Activated naive CD8-positive, alpha-beta T cell treated with anti-CD3 and anti-CD28 coated beads, Interleukin-2, amount 10 ng/mL, durations not matched to agents 7 days and 5 days (primary cell): ENCODE results near the gene FBXO21. TPM values are rescaled to one million over a fixed set of nuclear protein-coding genes. Genes with fewer than 3 reads are reported as not detected.

Experiments used
- ATAC-seq: fragments of 150-1000 bp; cut with Tn5 transposase; one replicate; pipeline ENCODE4 v1.10.0; 2021; ENCODE audit warnings: low read depth, moderate library complexity
- POLR2A ChIA-PET: fragments of 350-600 bp; sonication (Branson Sonifier 250); formaldehyde crosslinking; loops from one replicate; lab custom pipeline; 2021; ENCODE audit warnings: antibody characterized with exemption; lab: Charles Lee
- DNase-seq: peaks from one replicate; pipeline ENCODE4 v3.0.0; 2021
- H3K27ac Mint-ChIP-seq: one replicate; pipeline ENCODE4 v1.8.0; 2022; ENCODE audit warnings: mild to moderate bottlenecking, mixed read lengths
- H3K27me3 Mint-ChIP-seq: one replicate; pipeline ENCODE4 v1.8.0; 2022; ENCODE audit warnings: mild to moderate bottlenecking, moderate library complexity, mixed read lengths
- H3K36me3 Mint-ChIP-seq: one replicate; pipeline ENCODE4 v1.8.0; 2021; ENCODE audit warnings: mild to moderate bottlenecking, mixed read lengths
- H3K4me1 Mint-ChIP-seq: one replicate; pipeline ENCODE4 v1.8.0; 2021; ENCODE audit warnings: mixed read lengths
- H3K4me3 Mint-ChIP-seq: one replicate; pipeline ENCODE4 v1.8.0; 2022; ENCODE audit warnings: mild to moderate bottlenecking, moderate library complexity, mixed read lengths
- H3K9me3 Mint-ChIP-seq: one replicate; pipeline ENCODE4 v1.8.0; 2021; ENCODE audit warnings: mixed read lengths
- total RNA-seq, 2 experiments: library from RNA; stranded (reverse); gene quantifications; one replicate each; pipeline ENCODE4 v1.2.3, GENCODE V29; 2021

FBXO21 gene
- total RNA-seq, 2 experiments from 2014 or later = 27.4 to 36.2 TPM

DNA sequence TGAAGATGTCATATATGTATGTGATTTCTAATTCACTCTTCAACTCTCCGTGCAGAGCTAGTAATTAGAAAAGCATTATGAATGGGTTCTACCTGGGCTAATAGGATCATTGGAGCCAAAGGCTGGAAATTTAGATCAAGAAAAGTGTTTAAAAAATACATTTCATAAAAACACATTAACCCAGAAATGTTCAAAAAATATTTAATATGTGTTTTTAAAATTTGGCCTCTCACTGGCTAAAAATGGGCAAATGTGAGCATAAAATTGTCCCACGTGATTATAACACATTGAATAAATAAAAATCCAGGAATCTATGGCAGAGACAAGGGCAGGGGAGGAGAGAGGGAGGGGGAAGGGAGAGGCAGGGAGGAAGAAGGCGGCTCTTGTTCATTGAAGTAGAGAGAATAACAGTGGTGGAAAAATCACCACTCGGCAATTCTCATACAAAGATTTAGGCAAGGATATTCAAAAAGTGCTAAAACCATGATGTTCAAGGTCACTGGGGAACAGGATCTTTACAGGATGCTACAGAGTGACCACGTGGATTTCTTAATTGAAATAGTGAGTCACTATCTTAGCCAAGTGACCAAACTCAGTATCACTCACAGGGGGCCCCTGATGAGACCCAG, 38.8 kb downstream of the FBXO21 start:
- POLR2A ChIA-PET = no interaction called here
- Mint-ChIP-seq H3K4me1 (peaks cover 20% of the 10 kb centered on the region), H3K36me3 (peaks cover 24% of the 10 kb centered on the region), H3K27me3 (no peaks in the 10 kb centered on the region), H3K4me3 (no peak overlapping the region), H3K9me3 (no peaks in the 10 kb centered on the region), H3K27ac (no peak overlapping the region)
- ATAC-seq (no peak), DNase-seq (no peak)

DNA sequence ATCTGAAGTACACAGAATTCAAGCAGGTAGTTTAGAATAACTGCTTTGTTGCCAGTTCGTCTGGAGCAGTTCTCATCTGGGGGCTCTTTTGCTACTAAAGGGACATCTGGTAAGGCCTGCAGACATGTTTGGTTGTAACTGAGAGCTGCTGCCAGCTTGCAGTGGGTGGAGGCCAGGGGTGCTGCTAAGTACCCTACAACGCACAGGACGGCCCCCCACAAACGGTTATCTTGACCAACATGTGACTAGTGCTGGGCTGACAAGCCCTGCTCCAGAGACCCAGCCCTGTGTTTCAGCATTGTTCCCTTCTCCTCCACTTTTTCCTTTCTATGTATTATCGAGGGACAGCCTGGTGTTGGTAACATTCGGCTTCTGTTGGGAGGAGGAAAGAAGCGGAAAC, 40.8 kb downstream of the FBXO21 start:
- Mint-ChIP-seq H3K27ac (no peak overlapping the region), H3K4me1 (peaks cover 20% of the 10 kb centered on the region), H3K9me3 (no peaks in the 10 kb centered on the region), H3K4me3 (no peak overlapping the region), H3K27me3 (no peaks in the 10 kb centered on the region), H3K36me3 (peaks cover 23% of the 10 kb centered on the region)
- ATAC-seq (no peak), DNase-seq (no peak)
- POLR2A ChIA-PET = no interaction called here

- Mint-ChIP-seq H3K4me1 (peaks cover 20% of the 10 kb centered on the region), H3K27me3 (no peaks in the 10 kb centered on the region), H3K4me3 (no peak overlapping the region), H3K9me3 (no peaks in the 10 kb centered on the region), H3K36me3 (peaks cover 23% of the 10 kb centered on the region), H3K27ac (no peak overlapping the region)
- no peak for DNase-seq
- POLR2A ChIA-PET = no interaction called here
- no peak for ATAC-seq
Observed at GRCh38 chr12:117148642-117149041, 41.6 kb downstream of the FBXO21 start.

DNA sequence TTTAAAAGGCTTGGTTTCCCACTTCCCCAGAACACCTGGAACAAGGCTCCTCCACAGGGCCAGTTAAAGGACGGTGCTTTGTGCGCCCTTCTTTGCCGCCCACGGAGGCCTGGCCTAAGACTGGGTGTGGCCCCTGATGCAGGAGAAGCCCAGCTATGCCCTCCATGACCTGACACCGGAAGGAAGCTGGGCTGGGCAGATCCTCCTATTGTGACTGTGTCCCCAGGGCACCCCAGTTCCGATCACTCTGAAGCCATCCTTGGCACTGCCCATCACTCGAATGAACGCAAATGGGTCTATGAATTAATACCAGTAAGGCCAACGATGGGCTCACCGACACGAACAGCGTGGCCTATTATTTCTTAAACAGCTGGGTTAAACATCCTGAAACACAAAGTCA, 42.6 kb downstream of the FBXO21 start:
- POLR2A ChIA-PET = interaction anchor here (0.7 kb wide), 1 partner anchor 438 kb away, joined by 4 read pairs; no protein-coding TSS in a partner anchor
- ATAC-seq (no peak), DNase-seq (no peak)
- Mint-ChIP-seq H3K4me3 (no peak overlapping the region), H3K27ac (no peak overlapping the region), H3K9me3 (no peaks in the 10 kb centered on the region), H3K4me1 (peaks cover 15% of the 10 kb centered on the region), H3K36me3 (peaks cover 21% of the 10 kb centered on the region), H3K27me3 (no peaks in the 10 kb centered on the region)

DNA sequence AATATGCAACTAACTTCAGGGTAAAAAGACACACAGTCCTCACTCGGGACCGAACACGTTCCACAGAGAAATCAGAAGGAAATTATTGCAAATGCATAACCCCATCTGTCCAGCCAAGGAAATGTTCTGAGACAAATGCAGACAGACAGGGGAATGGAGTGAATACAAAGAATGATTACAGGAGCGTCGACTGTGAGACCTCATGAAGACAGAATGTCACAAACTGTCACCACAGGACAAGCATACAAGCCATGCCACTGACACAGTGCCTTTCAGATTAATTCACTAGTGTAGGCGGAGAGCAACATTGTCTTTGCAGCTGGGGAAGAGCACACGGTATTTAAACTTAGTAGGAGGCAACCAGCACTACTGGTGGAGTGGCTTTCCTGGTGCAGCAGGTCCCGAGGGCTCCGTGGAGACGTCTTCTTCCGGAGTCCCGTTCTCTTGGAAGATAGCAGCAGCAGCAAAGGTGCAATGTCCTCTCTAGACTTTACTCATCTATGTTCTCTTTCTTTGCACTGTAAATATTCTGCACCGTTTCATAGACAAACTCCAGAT, 44.6 kb downstream of the FBXO21 start:
- Mint-ChIP-seq H3K4me1 (peaks cover 9% of the 10 kb centered on the region), H3K27ac (no peak overlapping the region), H3K9me3 (no peaks in the 10 kb centered on the region), H3K36me3 (peaks cover 15% of the 10 kb centered on the region), H3K4me3 (no peak overlapping the region), H3K27me3 (no peaks in the 10 kb centered on the region)
- ATAC-seq (no peak), DNase-seq (no peak)
- POLR2A ChIA-PET = no interaction called here

GRCh38 chr12:117144599-117144998, 45.7 kb downstream of the FBXO21 start:
- no peaks in the 10 kb centered on the region for H3K9me3 Mint-ChIP-seq
- DNase-seq = no peak
- H3K4me1 Mint-ChIP-seq = peaks cover 3% of the 10 kb centered on the region
- ATAC-seq = no peak
- no peaks in the 10 kb centered on the region for H3K27me3 Mint-ChIP-seq
- H3K27ac Mint-ChIP-seq = no peak overlapping the region
- H3K36me3 Mint-ChIP-seq = peaks cover 11% of the 10 kb centered on the region
- POLR2A ChIA-PET = no interaction called here
- H3K4me3 Mint-ChIP-seq = no peak overlapping the region

DNA sequence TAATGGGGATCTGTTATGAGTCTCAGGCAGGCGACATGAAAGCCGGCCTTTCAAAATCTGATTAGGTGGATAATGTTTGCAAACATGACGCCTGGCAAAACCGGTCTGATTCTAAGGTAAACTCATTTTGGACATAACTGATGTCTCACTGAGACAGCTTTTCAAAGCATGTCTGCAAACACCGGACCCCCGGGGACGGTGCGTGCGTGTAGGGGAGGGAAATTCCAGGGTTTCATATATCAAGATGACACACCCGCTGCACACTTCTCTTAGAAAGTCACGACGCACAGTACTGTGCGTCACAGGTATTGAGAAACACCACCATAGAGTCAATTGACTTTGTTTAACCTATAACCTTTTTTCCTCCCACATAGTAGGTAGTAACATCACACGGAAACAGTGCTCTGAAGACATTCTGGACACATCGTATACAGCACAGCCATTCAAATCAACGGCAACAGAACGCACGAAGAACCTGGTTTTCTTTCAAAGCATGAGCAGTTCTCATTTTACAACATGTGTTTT, 47.2 kb downstream of the FBXO21 start:
- peaks cover 1% of the 10 kb centered on the region for H3K4me1 Mint-ChIP-seq
- no peak overlapping the region for H3K4me3 Mint-ChIP-seq
- no peak overlapping the region for H3K27ac Mint-ChIP-seq
- no peak for DNase-seq
- POLR2A ChIA-PET = no interaction called here
- no peaks in the 10 kb centered on the region for H3K9me3 Mint-ChIP-seq
- H3K36me3 Mint-ChIP-seq = peaks cover 8% of the 10 kb centered on the region
- ATAC-seq = no peak
- H3K27me3 Mint-ChIP-seq = no peaks in the 10 kb centered on the region

DNA sequence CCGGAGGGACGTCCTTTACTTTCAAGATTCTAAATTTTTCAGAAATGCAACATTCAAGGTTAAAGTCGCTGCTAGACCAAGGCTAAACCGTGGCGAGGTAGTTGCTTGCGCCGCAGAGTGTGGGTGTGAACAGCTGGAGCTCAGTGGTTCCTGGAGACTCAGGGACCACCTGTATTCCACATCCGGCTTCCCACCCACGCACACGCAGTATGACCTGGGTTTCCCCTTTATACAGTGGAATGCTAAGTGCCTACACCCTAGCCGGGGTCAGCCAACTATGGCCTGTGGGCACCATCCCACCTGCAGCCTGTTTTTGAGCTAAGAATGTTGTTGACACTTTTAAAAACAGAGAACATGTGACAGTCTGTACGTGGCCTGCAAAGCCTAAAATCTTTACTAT, 48.2 kb downstream of the FBXO21 start:
- Mint-ChIP-seq H3K4me1 (peaks cover 1% of the 10 kb centered on the region), H3K36me3 (peaks cover 6% of the 10 kb centered on the region), H3K9me3 (no peaks in the 10 kb centered on the region), H3K27me3 (no peaks in the 10 kb centered on the region), H3K27ac (no peak overlapping the region), H3K4me3 (no peak overlapping the region)
- DNase-seq (no peak), ATAC-seq (no peak)
- POLR2A ChIA-PET = no interaction called here

- H3K27me3 Mint-ChIP-seq = no peaks in the 10 kb centered on the region
- no peak for ATAC-seq
- peaks cover 6% of the 10 kb centered on the region for H3K36me3 Mint-ChIP-seq
- no peak for DNase-seq
- H3K4me3 Mint-ChIP-seq = no peak overlapping the region
- no peak overlapping the region for H3K27ac Mint-ChIP-seq
- no peaks in the 10 kb centered on the region for H3K9me3 Mint-ChIP-seq
- POLR2A ChIA-PET = no interaction called here
- H3K4me1 Mint-ChIP-seq = peaks cover 1% of the 10 kb centered on the region
Observed at GRCh38 chr12:117141097-117141898, 49.0 kb downstream of the FBXO21 start.

GRCh38 chr12:117140397-117141096, 49.7 kb downstream of the FBXO21 start:
- POLR2A ChIA-PET = no interaction called here
- H3K36me3 Mint-ChIP-seq = peaks cover 5% of the 10 kb centered on the region
- no peak overlapping the region for H3K4me3 Mint-ChIP-seq
- no peaks in the 10 kb centered on the region for H3K9me3 Mint-ChIP-seq
- no peak for DNase-seq
- ATAC-seq = no peak
- H3K4me1 Mint-ChIP-seq = peaks cover 5% of the 10 kb centered on the region
- H3K27me3 Mint-ChIP-seq = no peaks in the 10 kb centered on the region
- H3K27ac Mint-ChIP-seq = no peak overlapping the region

- H3K9me3 Mint-ChIP-seq = no peaks in the 10 kb centered on the region
- no peak for ATAC-seq
- peaks cover 4% of the 10 kb centered on the region for H3K36me3 Mint-ChIP-seq
Observed at GRCh38 chr12:117139025-117139717, 51.1 kb downstream of the FBXO21 start.

DNA sequence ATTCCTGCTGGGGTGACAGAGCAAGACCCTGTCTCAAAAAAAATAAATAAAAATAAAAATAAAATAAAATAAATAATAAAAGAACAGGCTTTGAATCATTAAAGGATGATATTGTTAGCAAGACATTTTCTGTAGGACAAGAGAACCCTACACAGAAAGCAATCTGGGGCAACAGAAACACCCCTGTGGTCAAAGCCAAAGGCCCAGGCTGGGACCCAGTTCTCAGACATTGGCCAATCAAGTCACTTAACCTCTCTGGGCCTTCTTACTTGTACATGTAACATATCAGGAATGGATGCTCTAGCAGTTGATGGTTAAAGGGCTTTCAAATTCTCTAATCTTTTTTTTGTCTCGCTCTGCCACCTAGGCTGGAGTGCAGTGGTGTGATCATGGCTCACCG, 55.5 kb downstream of the FBXO21 start:
- POLR2A ChIA-PET = no interaction called here
- H3K9me3 Mint-ChIP-seq = no peaks in the 10 kb centered on the region
- no peak for ATAC-seq
- H3K27me3 Mint-ChIP-seq = peaks cover 3% of the 10 kb centered on the region
- no peak overlapping the region for H3K27ac Mint-ChIP-seq
- H3K4me1 Mint-ChIP-seq = peaks cover 16% of the 10 kb centered on the region
- H3K4me3 Mint-ChIP-seq = peak overlapping the region; percentile 13
- no peak for DNase-seq
- H3K36me3 Mint-ChIP-seq = no peaks in the 10 kb centered on the region

More at GRCh38 chr12:117139025-117139717, 51.1 kb downstream of the FBXO21 start:
- POLR2A ChIA-PET = no interaction called here
- Mint-ChIP-seq H3K27ac (no peak overlapping the region), H3K4me1 (peaks cover 10% of the 10 kb centered on the region), H3K4me3 (no peak overlapping the region), H3K27me3 (no peaks in the 10 kb centered on the region)
- no peak for DNase-seq

DNA sequence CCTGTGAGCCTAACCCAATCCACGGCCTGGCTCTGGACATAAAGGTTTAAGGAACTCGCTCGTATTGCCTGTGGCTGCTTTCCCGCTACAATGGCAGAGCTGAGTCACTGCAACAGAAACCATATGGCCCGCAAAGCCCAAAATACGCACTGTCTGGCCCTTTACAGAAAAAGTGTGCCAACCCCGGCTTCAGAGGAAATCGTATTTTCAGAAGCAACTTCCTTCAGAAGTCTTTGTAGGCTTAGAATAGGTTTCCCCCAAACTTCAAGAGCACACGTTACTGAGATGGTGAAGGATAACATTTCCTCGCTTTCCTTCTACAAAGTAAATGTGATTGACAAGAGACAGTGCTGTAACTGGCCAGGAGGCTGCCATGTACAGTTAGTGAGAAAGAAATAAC, 56.2 kb downstream of the FBXO21 start:
- POLR2A ChIA-PET = no interaction called here
- H3K27me3 Mint-ChIP-seq = peaks cover 3% of the 10 kb centered on the region
- H3K27ac Mint-ChIP-seq = peak overlapping the region; percentile 82
- no peaks in the 10 kb centered on the region for H3K36me3 Mint-ChIP-seq
- peaks cover 18% of the 10 kb centered on the region for H3K4me1 Mint-ChIP-seq
- DNase-seq (peak; percentile 55), ATAC-seq (peak; percentile 85)
- H3K9me3 Mint-ChIP-seq = no peaks in the 10 kb centered on the region
- H3K4me3 Mint-ChIP-seq = peak overlapping the region; percentile 68
